Measurements from ENCODE around the gene PLCH1. TPM values are rescaled to one million over a fixed set of nuclear protein-coding genes. Genes with fewer than 3 reads are reported as not detected.

Gene PLCH1
- total RNA-seq, 2 experiments from 2014 or later: 0.03 to 0.20 TPM

DNA sequence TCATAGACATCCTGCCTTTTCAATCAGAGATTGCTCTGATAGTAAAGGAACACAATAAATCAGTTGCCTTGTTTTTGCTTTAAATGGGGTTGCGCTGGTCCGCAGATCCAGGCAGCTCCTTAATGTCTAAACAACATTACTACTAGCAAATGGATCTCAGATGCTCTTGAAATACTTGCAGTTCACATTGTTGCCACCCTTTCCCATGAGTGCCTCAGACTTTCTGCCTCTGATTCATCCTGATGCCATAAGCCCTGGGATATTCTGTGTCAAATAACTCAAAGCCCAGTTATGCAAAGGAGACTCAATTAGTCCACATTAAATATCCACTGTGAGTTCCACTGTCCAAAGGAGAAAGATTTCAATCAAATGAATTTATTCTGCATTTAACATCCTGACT, 196.7 kb downstream of the PLCH1 start:
- ATAC-seq (ENCODE audit: poor library complexity) (no peak), DNase-seq (no peak)
- POLR2A ChIA-PET: no interaction called here
- intact Hi-C loops (cut with DNase I, micrococcal nuclease): no loop called here
- Mint-ChIP-seq H3K9me3 (no peaks in the 10 kb centered on the region), H3K36me3 (ENCODE audit: low read depth) (no peaks in the 10 kb centered on the region), H3K27me3 (no peaks in the 10 kb centered on the region), H3K4me1 (ENCODE audit: low read depth) (no peaks in the 10 kb centered on the region), H3K27ac (no peak overlapping the region), H3K4me3 (no peak overlapping the region)
- Histone ChIP-seq H3K27ac (ENCODE audit: low read depth in 1 of 2, low read length in 2 of 2) (no peak overlapping the region), H3K9me3 (ENCODE audit: control insufficient read depth in 1 of 2, insufficient read depth in 1 of 2, low read length in 2 of 2) (no peaks in the 10 kb centered on the region), H3K4me3 (ENCODE audit: low read length) (no peak overlapping the region), H3K36me3 (ENCODE audit: insufficient read depth, low read length) (no peaks in the 10 kb centered on the region), H3K27me3 (ENCODE audit: control insufficient read depth in 1 of 2, insufficient read depth in 2 of 2, low read length in 2 of 2) (no peaks in the 10 kb centered on the region), H3K4me1 (ENCODE audit: insufficient read depth, low read length) (no peaks in the 10 kb centered on the region)
- TF ChIP-seq, protein P1, sequence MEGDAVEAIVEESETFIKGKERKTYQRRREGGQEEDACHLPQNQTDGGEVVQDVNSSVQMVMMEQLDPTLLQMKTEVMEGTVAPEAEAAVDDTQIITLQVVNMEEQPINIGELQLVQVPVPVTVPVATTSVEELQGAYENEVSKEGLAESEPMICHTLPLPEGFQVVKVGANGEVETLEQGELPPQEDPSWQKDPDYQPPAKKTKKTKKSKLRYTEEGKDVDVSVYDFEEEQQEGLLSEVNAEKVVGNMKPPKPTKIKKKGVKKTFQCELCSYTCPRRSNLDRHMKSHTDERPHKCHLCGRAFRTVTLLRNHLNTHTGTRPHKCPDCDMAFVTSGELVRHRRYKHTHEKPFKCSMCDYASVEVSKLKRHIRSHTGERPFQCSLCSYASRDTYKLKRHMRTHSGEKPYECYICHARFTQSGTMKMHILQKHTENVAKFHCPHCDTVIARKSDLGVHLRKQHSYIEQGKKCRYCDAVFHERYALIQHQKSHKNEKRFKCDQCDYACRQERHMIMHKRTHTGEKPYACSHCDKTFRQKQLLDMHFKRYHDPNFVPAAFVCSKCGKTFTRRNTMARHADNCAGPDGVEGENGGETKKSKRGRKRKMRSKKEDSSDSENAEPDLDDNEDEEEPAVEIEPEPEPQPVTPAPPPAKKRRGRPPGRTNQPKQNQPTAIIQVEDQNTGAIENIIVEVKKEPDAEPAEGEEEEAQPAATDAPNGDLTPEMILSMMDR (IDR thresholded peaks at IDR 0.05): no peak
- CTCF ChIA-PET: no interaction called here

DNA sequence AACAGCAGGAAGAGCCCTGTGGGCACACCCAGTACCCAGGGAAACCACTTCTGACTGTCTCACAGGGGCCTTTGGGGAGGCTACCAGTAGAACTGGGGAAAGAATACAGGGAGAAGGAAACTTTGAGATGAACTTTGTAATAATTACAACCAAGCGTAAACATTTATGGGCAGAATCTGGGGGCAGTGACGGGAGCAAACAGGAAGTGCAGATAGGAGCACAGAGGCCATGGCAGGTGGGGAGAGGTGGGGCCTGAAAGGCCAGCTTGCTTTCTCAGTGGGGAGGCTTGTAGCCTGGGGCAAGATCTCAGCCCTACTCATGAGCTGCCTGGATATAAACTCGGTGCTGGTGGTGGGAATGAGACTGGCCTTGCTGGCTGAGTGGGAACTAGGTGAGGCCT, 209.8 kb downstream of the PLCH1 start:
- Mint-ChIP-seq H3K4me3 (no peak overlapping the region), H3K9me3 (peaks cover 19% of the 10 kb centered on the region), H3K27ac (no peak overlapping the region), H3K4me1 (ENCODE audit: low read depth) (no peaks in the 10 kb centered on the region), H3K27me3 (no peaks in the 10 kb centered on the region), H3K36me3 (ENCODE audit: low read depth) (no peaks in the 10 kb centered on the region)
- Histone ChIP-seq H3K27ac (ENCODE audit: low read depth in 1 of 2, low read length in 2 of 2) (no peak overlapping the region), H3K36me3 (ENCODE audit: insufficient read depth, low read length) (no peaks in the 10 kb centered on the region), H3K27me3 (ENCODE audit: control insufficient read depth in 1 of 2, insufficient read depth in 2 of 2, low read length in 2 of 2) (no peaks in the 10 kb centered on the region), H3K4me1 (ENCODE audit: insufficient read depth, low read length) (no peaks in the 10 kb centered on the region), H3K9me3 (ENCODE audit: control insufficient read depth in 1 of 2, insufficient read depth in 1 of 2, low read length in 2 of 2) (peaks cover 4 to 5% of the 10 kb centered on the region in 2 experiments), H3K4me3 (ENCODE audit: low read length) (no peak overlapping the region)
- intact Hi-C loops (cut with DNase I, micrococcal nuclease): no loop called here
- no peak for ATAC-seq (ENCODE audit: poor library complexity)
- ChIA-PET CTCF (no interaction called here), POLR2A (no interaction called here)
- DNase-seq: no peak
- TF ChIP-seq, protein P1 (IDR thresholded peaks at IDR 0.05): no peak

DNA sequence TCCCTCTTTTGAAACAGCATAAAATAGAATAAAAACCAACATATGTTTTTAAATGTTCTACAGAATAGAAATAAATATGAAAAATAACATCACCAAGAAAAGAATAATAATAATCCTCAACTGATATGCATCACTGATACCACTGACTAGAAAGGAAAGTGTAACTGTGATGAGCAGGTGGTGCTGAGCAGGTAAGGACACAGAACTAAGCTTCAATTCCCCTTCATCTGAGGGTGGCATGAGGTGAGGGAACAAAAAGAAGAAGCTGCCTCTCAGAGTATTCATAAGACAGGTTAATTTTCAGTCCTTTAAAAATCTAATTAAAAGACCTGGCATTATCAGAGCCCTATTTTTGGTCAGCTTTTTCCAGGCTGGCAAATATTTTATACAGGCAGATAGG, 216.3 kb downstream of the PLCH1 start:
- Mint-ChIP-seq H3K4me3 (no peak overlapping the region), H3K9me3 (no peaks in the 10 kb centered on the region), H3K36me3 (ENCODE audit: low read depth) (no peaks in the 10 kb centered on the region), H3K27me3 (no peaks in the 10 kb centered on the region), H3K27ac (no peak overlapping the region), H3K4me1 (ENCODE audit: low read depth) (no peaks in the 10 kb centered on the region)
- no peak overlapping the region for H3K4me3 ChIP-seq (ENCODE audit: low read length)
- ChIA-PET POLR2A (no interaction called here), CTCF (no interaction called here)
- no peaks in the 10 kb centered on the region for H3K9me3 ChIP-seq (ENCODE audit: control insufficient read depth in 1 of 2, insufficient read depth in 1 of 2, low read length in 2 of 2)
- ATAC-seq (ENCODE audit: poor library complexity) (no peak), DNase-seq (no peak)
- no peaks in the 10 kb centered on the region for H3K27me3 ChIP-seq (ENCODE audit: control insufficient read depth in 1 of 2, insufficient read depth in 2 of 2, low read length in 2 of 2)
- no peak overlapping the region for H3K27ac ChIP-seq (ENCODE audit: low read depth in 1 of 2, low read length in 2 of 2)
- intact Hi-C loops (cut with DNase I, micrococcal nuclease): no loop called here
- no peaks in the 10 kb centered on the region for H3K36me3 ChIP-seq (ENCODE audit: insufficient read depth, low read length)
- H3K4me1 ChIP-seq (ENCODE audit: insufficient read depth, low read length): no peaks in the 10 kb centered on the region
- TF ChIP-seq, protein P1 (IDR thresholded peaks at IDR 0.05): no peak

Measured in CD4-positive, alpha-beta T cell (primary cell).